ENCODE results near the gene WWOX. TPM values are rescaled to one million over a fixed set of nuclear protein-coding genes. Genes with fewer than 3 reads are reported as not detected.
A peak's percentile ranks its signal among the peaks of the same experiment; 100 is the strongest.

Gene WWOX
- total and polyA plus RNA-seq, 4 donors, result 5.4 to 61.5 (median 18.4) TPM

DNA sequence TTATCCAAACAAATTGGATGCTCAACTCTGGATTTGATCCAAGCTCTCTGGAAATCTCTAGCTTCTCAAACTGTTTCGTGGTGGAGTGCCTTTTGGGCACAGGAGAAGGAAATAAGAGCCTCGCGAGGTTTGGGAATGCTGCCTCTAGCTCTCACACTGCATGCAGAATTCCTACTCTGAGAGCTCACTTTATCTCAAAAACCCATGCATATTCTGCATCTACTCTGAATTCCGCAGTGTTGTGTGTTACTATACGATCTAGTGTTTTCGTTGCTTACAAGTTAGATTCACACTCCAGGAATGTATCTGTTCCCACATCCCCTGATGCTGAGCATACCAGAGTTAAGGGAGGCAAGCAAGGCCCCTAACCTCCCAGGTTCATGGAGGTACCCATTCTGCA is 462.7 kb downstream of the WWOX start:
- 79 to 91% methylated on average over 6 of the region's 6 CpGs for WGBS, 2 donors
- DNase-seq, result no peak
- TF ChIP-seq, protein P1, sequence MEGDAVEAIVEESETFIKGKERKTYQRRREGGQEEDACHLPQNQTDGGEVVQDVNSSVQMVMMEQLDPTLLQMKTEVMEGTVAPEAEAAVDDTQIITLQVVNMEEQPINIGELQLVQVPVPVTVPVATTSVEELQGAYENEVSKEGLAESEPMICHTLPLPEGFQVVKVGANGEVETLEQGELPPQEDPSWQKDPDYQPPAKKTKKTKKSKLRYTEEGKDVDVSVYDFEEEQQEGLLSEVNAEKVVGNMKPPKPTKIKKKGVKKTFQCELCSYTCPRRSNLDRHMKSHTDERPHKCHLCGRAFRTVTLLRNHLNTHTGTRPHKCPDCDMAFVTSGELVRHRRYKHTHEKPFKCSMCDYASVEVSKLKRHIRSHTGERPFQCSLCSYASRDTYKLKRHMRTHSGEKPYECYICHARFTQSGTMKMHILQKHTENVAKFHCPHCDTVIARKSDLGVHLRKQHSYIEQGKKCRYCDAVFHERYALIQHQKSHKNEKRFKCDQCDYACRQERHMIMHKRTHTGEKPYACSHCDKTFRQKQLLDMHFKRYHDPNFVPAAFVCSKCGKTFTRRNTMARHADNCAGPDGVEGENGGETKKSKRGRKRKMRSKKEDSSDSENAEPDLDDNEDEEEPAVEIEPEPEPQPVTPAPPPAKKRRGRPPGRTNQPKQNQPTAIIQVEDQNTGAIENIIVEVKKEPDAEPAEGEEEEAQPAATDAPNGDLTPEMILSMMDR (IDR thresholded peaks at IDR 0.05; ENCODE audit: control extremely low read depth, extremely low read depth), result no peak
- peaks cover 0 to 5% (median 0%) of the 10 kb centered on the region in 5 donors for H3K4me1 ChIP-seq (ENCODE audit: control insufficient read depth in 5 of 5, insufficient read depth in 5 of 5, low read length in 5 of 5)
- no peak overlapping the region for H3K27ac ChIP-seq (ENCODE audit: low read depth in 1 of 2, low read length in 1 of 2)
- no peak overlapping the region for H3K4me3 ChIP-seq
- no peak overlapping the region for H3K9ac ChIP-seq (ENCODE audit: insufficient read depth in 1 of 2, low read length in 2 of 2)
- no peaks in the 10 kb centered on the region for H3K36me3 ChIP-seq (ENCODE audit: control insufficient read depth in 4 of 4, insufficient read depth in 4 of 4, low read length in 4 of 4)
- no peak for ATAC-seq (ENCODE audit: insufficient read depth, low FRiP score)
- no peaks in the 10 kb centered on the region for H3K27me3 ChIP-seq (ENCODE audit: control insufficient read depth in 3 of 3, insufficient read depth in 3 of 3, low read length in 2 of 3)
- H3K9me3 ChIP-seq (ENCODE audit: control insufficient read depth in 4 of 4, insufficient read depth in 3 of 4, low read length in 3 of 4), result peaks cover 0 to 5% (median 2%) of the 10 kb centered on the region in 4 donors

DNA sequence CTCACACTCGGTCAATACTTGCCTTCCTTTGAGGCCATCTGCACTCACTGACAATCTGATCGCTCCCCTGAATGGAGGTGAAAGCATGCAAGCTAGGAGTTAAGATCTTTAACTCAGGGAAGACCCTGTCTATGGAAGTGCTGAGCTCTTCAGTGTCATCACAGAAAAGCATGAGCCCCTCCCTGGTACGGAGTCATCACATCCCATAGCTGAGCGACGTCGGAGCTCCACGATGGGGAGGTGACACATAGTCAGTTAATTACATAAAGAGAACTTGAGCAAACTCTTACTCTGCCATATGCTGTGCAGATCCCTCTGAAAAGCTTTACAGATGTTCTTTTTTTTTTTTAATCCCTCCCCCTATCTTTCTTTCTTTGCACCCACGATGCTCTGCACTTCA is 463.2 kb downstream of the WWOX start:
- ATAC-seq (ENCODE audit: insufficient read depth, low FRiP score) (no peak), DNase-seq (no peak)
- Histone ChIP-seq H3K4me1 (ENCODE audit: control insufficient read depth in 5 of 5, insufficient read depth in 5 of 5, low read length in 5 of 5) (peaks cover 0 to 5% (median 0%) of the 10 kb centered on the region in 5 donors), H3K27me3 (ENCODE audit: control insufficient read depth in 3 of 3, insufficient read depth in 3 of 3, low read length in 2 of 3) (no peaks in the 10 kb centered on the region), H3K36me3 (ENCODE audit: control insufficient read depth in 4 of 4, insufficient read depth in 4 of 4, low read length in 4 of 4) (no peaks in the 10 kb centered on the region), H3K4me3 (no peak overlapping the region), H3K9ac (ENCODE audit: insufficient read depth in 1 of 2, low read length in 2 of 2) (no peak overlapping the region), H3K9me3 (ENCODE audit: control insufficient read depth in 4 of 4, insufficient read depth in 3 of 4, low read length in 3 of 4) (peaks cover 0 to 5% (median 2%) of the 10 kb centered on the region in 4 donors), H3K27ac (ENCODE audit: low read depth in 1 of 2, low read length in 1 of 2) (no peak overlapping the region)
- TF ChIP-seq, protein P1 (IDR thresholded peaks at IDR 0.05; ENCODE audit: control extremely low read depth, extremely low read depth), result no peak
- WGBS, 2 donors, result 92 to 93% methylated on average over 8 of the region's 8 CpGs

DNA sequence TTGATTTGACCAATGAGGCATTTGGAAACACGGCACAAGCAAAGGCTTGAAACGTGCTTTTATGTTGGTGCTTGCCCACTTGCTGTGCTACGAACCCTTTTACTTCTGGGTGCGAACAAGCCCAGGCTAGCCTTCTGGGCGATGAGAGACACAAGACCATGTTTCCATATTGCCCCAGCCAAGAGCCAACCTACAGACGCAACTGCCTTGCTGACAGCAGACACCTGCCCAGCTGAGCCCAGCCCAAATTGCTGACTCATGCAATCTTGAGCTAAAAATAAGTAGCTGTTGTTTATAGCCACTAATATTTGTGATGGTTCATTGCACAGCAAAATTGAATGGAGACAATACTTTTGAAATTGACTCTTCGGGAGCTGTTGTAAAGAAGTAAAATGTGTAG is 464.5 kb downstream of the WWOX start:
- WGBS, 2 donors, result 86% methylated on average over 7 of the region's 7 CpGs
- Histone ChIP-seq H3K27me3 (ENCODE audit: control insufficient read depth in 3 of 3, insufficient read depth in 3 of 3, low read length in 2 of 3) (no peaks in the 10 kb centered on the region), H3K27ac (ENCODE audit: low read depth in 1 of 2, low read length in 1 of 2) (no peak overlapping the region)

More for the DNA sequence above, 464.5 kb downstream of the WWOX start:
- peak in 1 of 3 donors; percentile 29 for DNase-seq
- peaks cover 0 to 5% (median 1%) of the 10 kb centered on the region in 4 donors for H3K9me3 ChIP-seq (ENCODE audit: control insufficient read depth in 4 of 4, insufficient read depth in 3 of 4, low read length in 3 of 4)
- peaks cover 0 to 4% (median 0%) of the 10 kb centered on the region in 5 donors for H3K4me1 ChIP-seq (ENCODE audit: control insufficient read depth in 5 of 5, insufficient read depth in 5 of 5, low read length in 5 of 5)
- H3K4me3 ChIP-seq, result no peak overlapping the region
- no peak overlapping the region for H3K9ac ChIP-seq (ENCODE audit: insufficient read depth in 1 of 2, low read length in 2 of 2)
- no peaks in the 10 kb centered on the region for H3K36me3 ChIP-seq (ENCODE audit: control insufficient read depth in 4 of 4, insufficient read depth in 4 of 4, low read length in 4 of 4)
- TF ChIP-seq, protein P1 (IDR thresholded peaks at IDR 0.05; ENCODE audit: control extremely low read depth, extremely low read depth), result no peak
- ATAC-seq (ENCODE audit: insufficient read depth, low FRiP score), result no peak
